Lower leg skin (tissue), 3 donors: Measurements from ENCODE around the gene SMAD4.

Experiments used
- CTCF ChIP-seq, 3 donors: fragments of 450-650 bp; IDR thresholded peaks; one replicate each; pipeline ENCODE4 v1.5.1; 2016; ENCODE audit warnings: antibody characterized with exemption in 3 of 3, mild to moderate bottlenecking in 3 of 3, moderate library complexity in 2 of 3
- POLR2A ChIP-seq, 2 donors: fragments of 450-650 bp; IDR thresholded peaks; one replicate each; pipeline ENCODE4 v1.6.1; 2016 to 2017; ENCODE audit warnings: antibody characterized with exemption in 2 of 2, mild to moderate bottlenecking in 1 of 2, moderate library complexity in 1 of 2

GRCh38 chr18:51049137-51049536 lies 19.1 kb downstream of the SMAD4 start:
- no peak for TF ChIP-seq POLR2A (IDR thresholded peaks at IDR 0.05)
- no peak for TF ChIP-seq CTCF (IDR thresholded peaks at IDR 0.05)
